ELR (cell line): ENCODE results near the gene FYCO1.

Experiments used
- DNase-seq: peaks from one replicate; pipeline ENCODE4 v3.0.0-alpha.2; 2015; ENCODE audit warnings: low read depth

FYCO1 gene

GRCh38 chr3:45984331-45985312 lies 11.0 kb downstream of the FYCO1 start:
- DNase-seq = no peak

- DNase-seq = no peak
Measured at GRCh38 chr3:45983770-45984169, 11.9 kb downstream of the FYCO1 start.

- DNase-seq = peak; percentile 41
Measured at GRCh38 chr3:45981346-45982074, 14.1 kb downstream of the FYCO1 start.

GRCh38 chr3:45980819-45981218 lies 14.8 kb downstream of the FYCO1 start:
- DNase-seq = no peak

GRCh38 chr3:45980229-45980813 lies 15.3 kb downstream of the FYCO1 start:
- DNase-seq = no peak

- no peak for DNase-seq
Measured at GRCh38 chr3:45979378-45979777, 16.2 kb downstream of the FYCO1 start.

GRCh38 chr3:45978006-45978761 lies 17.4 kb downstream of the FYCO1 start:
- DNase-seq = no peak

- no peak for DNase-seq
Measured at GRCh38 chr3:45976191-45977091, 19.2 kb downstream of the FYCO1 start.

- DNase-seq = no peak
Measured at GRCh38 chr3:45975686-45976085, 19.9 kb downstream of the FYCO1 start.

- no peak for DNase-seq
Measured at GRCh38 chr3:45974686-45975085, 20.9 kb downstream of the FYCO1 start.

- DNase-seq = peak; percentile 90
Measured at GRCh38 chr3:45972534-45973402, 22.9 kb downstream of the FYCO1 start.

GRCh38 chr3:45969953-45970352 lies 25.7 kb downstream of the FYCO1 start:
- DNase-seq = no peak

GRCh38 chr3:45969116-45969515 lies 26.5 kb downstream of the FYCO1 start:
- no peak for DNase-seq

- DNase-seq = peak; percentile 70
Measured at GRCh38 chr3:45968706-45969105, 26.9 kb downstream of the FYCO1 start.

- no peak for DNase-seq
Measured at GRCh38 chr3:45968149-45968548, 27.5 kb downstream of the FYCO1 start.

GRCh38 chr3:45967724-45968123 lies 27.9 kb downstream of the FYCO1 start:
- DNase-seq = no peak

GRCh38 chr3:45966950-45967640 lies 28.5 kb downstream of the FYCO1 start:
- DNase-seq = no peak

GRCh38 chr3:45966371-45966791 lies 29.2 kb downstream of the FYCO1 start:
- no peak for DNase-seq

- no peak for DNase-seq
Measured at GRCh38 chr3:45965653-45966052, 30.0 kb downstream of the FYCO1 start.
